ENCODE results near the gene CYP27A1. TPM values are rescaled to one million over a fixed set of nuclear protein-coding genes. Genes with fewer than 3 reads are reported as not detected.
A peak's percentile ranks its signal among the peaks of the same experiment; 100 is the strongest.

The CYP27A1 gene
- total and polyA plus RNA-seq, 2 of the 4 experiments (the other 2 are of a cell fraction), result 5.2 to 5.3 TPM

GRCh38 chr2:218746960-218747359, 35.0 kb upstream of the CYP27A1 start:
- no peak overlapping the region for H3K9ac ChIP-seq (ENCODE audit: low read depth, low read length)
- peak overlapping the region; percentile 69 for H2AK9ac ChIP-seq (replicated peaks; ENCODE audit: low read depth, low read length, poor library complexity)
- peaks cover 10% of the 10 kb centered on the region; the same call in 1 of the 2 replicates for H3K9me1 ChIP-seq (ENCODE audit: insufficient read depth, low read length)
- H4K8ac ChIP-seq (ENCODE audit: low read depth in 2 of 2, low read length in 2 of 2), result no peak overlapping the region
- in situ Hi-C loops (cut with MboI; ENCODE audit: low sequenced_read_pairs) (no loop called here), dilution Hi-C loops (cut with HindIII; ENCODE audit: low sequenced_read_pairs, unreplicated experiment) (no loop called here), intact Hi-C loops (cut with micrococcal nuclease) (no loop called here)
- H3K4ac ChIP-seq (ENCODE audit: low read depth, low read length), result no peak overlapping the region
- BruUV-seq (replicated peaks), result no TSS peak
- 0 out of 2 replicates have a peak, but pooled peaks cover 2% of the 10 kb centered on the region for H3K4me1 ChIP-seq (ENCODE audit: control insufficient read depth, insufficient read depth, low read length)
- POLR2A ChIA-PET (ENCODE audit: unreplicated experiment), result no interaction called here
- H3K18ac ChIP-seq (ENCODE audit: low read depth, low read length), result no peak overlapping the region
- no peaks in the 10 kb centered on the region for H3K9me3 ChIP-seq (ENCODE audit: control insufficient read depth, insufficient read depth, low read length)
- no peaks in the 10 kb centered on the region for H4K20me1 ChIP-seq (ENCODE audit: insufficient read depth, low read length)
- no peak overlapping the region for H4K91ac ChIP-seq (ENCODE audit: insufficient read depth, low read depth, low read length)
- H2BK15ac ChIP-seq (ENCODE audit: low read depth, low read length), result no peak overlapping the region
- H3K23ac ChIP-seq (ENCODE audit: low read depth, low read length), result no peak overlapping the region
- no peak overlapping the region for H2BK120ac ChIP-seq (ENCODE audit: low read depth, low read length)
- no peak overlapping the region for H3K4me3 ChIP-seq (ENCODE audit: insufficient read depth, low read depth, low read length)
- H2BK20ac ChIP-seq (ENCODE audit: low read depth, low read length), result no peak overlapping the region
- no peak overlapping the region for H2AFZ ChIP-seq (replicated peaks; ENCODE audit: low read length, poor library complexity)
- no peaks in the 10 kb centered on the region for H3K27me3 ChIP-seq (ENCODE audit: control insufficient read depth, insufficient read depth, low read length)
- no peak overlapping the region for H3K27ac ChIP-seq (ENCODE audit: insufficient read depth, low read length)
- no peak overlapping the region for H4K5ac ChIP-seq (ENCODE audit: low read depth, low read length)
- no peak overlapping the region for H3K4me2 ChIP-seq (ENCODE audit: low read depth, low read length)
- H2AK5ac ChIP-seq (ENCODE audit: low read depth, low read length), result no peak overlapping the region
- peaks cover 47% of the 10 kb centered on the region for H3K36me3 ChIP-seq (ENCODE audit: control insufficient read depth, insufficient read depth, low read length)
- ATAC-seq (ENCODE audit: low read depth) (no peak), DNase-seq (no peak)
- H3K14ac ChIP-seq (replicated peaks; ENCODE audit: low read depth, low read length), result no peak overlapping the region
- peaks cover 0 to 3% of the 10 kb centered on the region in 2 experiments; a peak in 2 of 4 replicates for H3K79me1 ChIP-seq (ENCODE audit: low read depth in 1 of 2, low read length in 2 of 2)
- H3K56ac ChIP-seq (ENCODE audit: extremely low read depth, insufficient read depth, low read length), result no peak overlapping the region
- CTCF ChIA-PET, result no interaction called here
- 100% methylated on average over 1 of the region's 10 CpGs; no CpG with 5 or more reads in 1 of the 2 experiments for WGBS, 2 experiments (ENCODE audit: extremely low coverage in 2 of 2, insufficient read length in 1 of 2)
- TF ChIP-seq FOS (IDR thresholded peaks at IDR 0.05; ENCODE audit: low read depth, low read length) (no peak), BHLHE40 (IDR thresholded peaks at IDR 0.05; ENCODE audit: low read depth, low read length) (no peak), USF2 (IDR thresholded peaks at IDR 0.05; ENCODE audit: low read depth, low read length) (no peak), POLR2A (IDR thresholded peaks at IDR 0.05; ENCODE audit: low read depth, low read length) (no peak), NFE2L2 (IDR thresholded peaks at IDR 0.05; ENCODE audit: low read depth, low read length) (no peak), SMC3 (IDR thresholded peaks at IDR 0.05; ENCODE audit: low read depth, low read length) (no peak), MAFK (IDR thresholded peaks at IDR 0.05; ENCODE audit: low read depth, low read length) (no peak), MXI1 (IDR thresholded peaks at IDR 0.05; ENCODE audit: borderline replicate concordance, low read depth, low read length) (no peak), RAD21 (IDR thresholded peaks at IDR 0.05; ENCODE audit: low read length) (no peak), RCOR1 (IDR thresholded peaks at IDR 0.05; ENCODE audit: insufficient replicate concordance, low read length) (no peak), MAZ (IDR thresholded peaks at IDR 0.05; ENCODE audit: borderline replicate concordance, low read depth, low read length) (no peak), CEBPB (IDR thresholded peaks at IDR 0.05; ENCODE audit: low read depth, low read length) (no peak), CHD1 (IDR thresholded peaks at IDR 0.05; ENCODE audit: low read depth, low read length) (no peak), RFX5 (IDR thresholded peaks at IDR 0.05; ENCODE audit: low read depth, low read length) (no peak)
- TF ChIP-seq, protein P1, sequence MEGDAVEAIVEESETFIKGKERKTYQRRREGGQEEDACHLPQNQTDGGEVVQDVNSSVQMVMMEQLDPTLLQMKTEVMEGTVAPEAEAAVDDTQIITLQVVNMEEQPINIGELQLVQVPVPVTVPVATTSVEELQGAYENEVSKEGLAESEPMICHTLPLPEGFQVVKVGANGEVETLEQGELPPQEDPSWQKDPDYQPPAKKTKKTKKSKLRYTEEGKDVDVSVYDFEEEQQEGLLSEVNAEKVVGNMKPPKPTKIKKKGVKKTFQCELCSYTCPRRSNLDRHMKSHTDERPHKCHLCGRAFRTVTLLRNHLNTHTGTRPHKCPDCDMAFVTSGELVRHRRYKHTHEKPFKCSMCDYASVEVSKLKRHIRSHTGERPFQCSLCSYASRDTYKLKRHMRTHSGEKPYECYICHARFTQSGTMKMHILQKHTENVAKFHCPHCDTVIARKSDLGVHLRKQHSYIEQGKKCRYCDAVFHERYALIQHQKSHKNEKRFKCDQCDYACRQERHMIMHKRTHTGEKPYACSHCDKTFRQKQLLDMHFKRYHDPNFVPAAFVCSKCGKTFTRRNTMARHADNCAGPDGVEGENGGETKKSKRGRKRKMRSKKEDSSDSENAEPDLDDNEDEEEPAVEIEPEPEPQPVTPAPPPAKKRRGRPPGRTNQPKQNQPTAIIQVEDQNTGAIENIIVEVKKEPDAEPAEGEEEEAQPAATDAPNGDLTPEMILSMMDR (conservative IDR thresholded peaks at IDR 0.05; ENCODE audit: low read depth, low read length), result no peak
- TF ChIP-seq, protein P2, sequence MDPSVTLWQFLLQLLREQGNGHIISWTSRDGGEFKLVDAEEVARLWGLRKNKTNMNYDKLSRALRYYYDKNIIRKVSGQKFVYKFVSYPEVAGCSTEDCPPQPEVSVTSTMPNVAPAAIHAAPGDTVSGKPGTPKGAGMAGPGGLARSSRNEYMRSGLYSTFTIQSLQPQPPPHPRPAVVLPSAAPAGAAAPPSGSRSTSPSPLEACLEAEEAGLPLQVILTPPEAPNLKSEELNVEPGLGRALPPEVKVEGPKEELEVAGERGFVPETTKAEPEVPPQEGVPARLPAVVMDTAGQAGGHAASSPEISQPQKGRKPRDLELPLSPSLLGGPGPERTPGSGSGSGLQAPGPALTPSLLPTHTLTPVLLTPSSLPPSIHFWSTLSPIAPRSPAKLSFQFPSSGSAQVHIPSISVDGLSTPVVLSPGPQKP (IDR thresholded peaks at IDR 0.05; ENCODE audit: borderline replicate concordance, low read depth, low read length), result no peak
- no peak overlapping the region for H2BK5ac ChIP-seq (ENCODE audit: low read depth, low read length, poor library complexity, severe bottlenecking)

Data from IMR-90 (cell line).